ENCODE results near the gene TUBA4A.
A peak's percentile ranks its signal among the peaks of the same experiment; 100 is the strongest.

Gene TUBA4A

DNA sequence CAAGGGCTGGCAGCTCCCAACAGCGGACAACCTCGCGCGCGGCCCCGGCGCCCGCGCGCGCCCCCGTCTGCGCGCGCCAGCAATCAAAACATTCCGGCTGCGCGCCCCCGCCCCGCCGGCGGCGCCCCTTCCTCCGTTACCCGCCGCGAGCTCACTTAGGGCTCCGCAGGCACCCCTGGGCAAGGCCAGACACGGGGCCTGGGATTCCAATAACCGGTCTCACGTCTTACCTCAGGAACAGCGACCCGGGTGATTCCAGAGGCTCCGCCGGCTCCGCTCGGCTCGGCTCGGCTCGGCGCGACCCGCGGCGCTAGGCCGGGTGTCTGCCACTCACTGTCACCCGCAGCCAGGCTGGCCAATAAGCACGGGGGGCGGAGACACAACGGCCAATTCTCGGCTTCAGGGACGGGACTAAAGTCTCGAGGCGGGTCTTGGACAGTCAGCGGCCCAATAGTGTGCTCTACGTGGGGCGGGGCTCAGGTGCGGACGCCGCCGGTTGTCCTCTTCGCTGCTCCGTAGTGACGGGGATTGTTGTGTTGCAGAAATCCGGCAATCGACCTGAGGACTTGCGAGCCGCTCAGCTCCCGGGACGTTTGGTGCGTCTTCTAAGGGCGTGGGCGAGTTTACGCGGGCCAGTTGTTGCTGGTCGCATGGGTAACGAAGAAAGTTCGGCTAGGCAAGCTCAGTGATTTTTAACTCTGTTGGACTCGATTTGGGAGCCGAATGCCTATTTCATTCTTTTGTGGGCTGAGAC, 24.2 kb downstream of the TUBA4A start, which contains the start of the genes ANKZF1 and ATG9A:
Gene ANKZF1 (plus strand): TSS at position 502 of the 754 bp plus-strand sequence. CDS start 452 bp downstream, outside the sequence.
Gene ATG9A (minus strand): TSS at position 332 of the 754 bp plus-strand sequence. CDS start 1,612 bp downstream, outside the sequence.
- peak; percentile 98 for DNase-seq

DNA sequence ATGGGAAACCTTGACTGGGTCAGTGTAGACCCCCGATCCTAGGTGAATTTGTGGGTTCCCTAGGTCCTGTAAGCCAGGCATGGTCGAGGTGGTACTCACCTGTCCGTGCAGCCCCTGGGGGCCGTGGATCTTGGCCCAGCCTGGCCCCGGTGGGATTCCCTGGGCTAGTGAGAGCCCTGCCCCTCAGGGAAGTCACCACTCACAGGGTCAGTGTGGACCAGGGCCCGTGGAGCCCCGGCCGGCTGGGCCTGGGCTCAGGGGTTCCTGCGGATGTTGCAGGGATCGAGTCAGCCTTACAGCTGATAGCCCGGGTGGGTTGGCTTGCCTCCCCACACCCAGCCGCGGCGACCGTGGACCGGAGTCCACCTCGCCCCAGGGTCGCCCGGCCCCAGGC, 24.8 kb downstream of the TUBA4A start:
- no peak for DNase-seq

DNA sequence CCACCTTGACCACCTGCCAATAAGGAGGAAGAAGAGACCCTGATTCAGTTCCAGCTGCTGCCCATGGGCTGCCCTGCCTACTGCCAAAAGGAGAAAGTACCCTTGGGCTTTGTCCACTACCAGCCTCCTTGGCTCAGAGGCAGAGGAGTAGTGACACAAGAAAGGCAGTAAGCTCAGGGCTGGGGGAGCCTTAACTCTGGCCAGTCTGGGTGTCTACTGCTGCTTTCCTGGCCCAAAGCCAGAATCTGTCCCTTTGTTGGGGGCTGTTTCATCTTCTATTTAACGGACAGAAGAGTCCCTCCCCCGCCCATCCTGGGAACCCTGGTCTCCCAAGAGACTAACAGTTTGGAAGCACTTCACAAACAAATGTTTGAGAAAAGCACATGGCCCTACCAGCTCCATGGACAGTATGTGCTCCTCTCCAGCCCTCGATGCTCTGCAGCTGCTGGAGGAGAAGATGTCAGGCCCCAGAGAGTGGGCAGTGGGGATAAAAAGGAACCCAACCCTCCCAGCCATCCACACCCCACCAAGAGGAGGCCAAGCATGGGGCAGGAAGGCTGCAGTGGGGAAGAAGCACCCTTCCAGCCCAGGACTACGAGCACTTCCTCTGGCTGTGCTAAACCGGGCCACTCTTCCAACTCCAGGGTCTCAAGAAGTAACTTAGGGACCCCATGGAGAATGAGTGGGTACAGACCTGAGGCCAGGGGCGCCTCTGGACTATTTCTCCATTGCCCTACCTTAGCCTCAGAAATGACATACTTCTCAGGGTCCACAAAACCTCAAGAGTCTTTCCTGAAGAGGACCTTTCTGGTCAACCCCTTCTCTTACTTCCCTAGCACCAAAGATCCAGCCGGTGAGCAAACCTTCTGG, 25.4 kb downstream of the TUBA4A start:
- no peak for DNase-seq

DNA sequence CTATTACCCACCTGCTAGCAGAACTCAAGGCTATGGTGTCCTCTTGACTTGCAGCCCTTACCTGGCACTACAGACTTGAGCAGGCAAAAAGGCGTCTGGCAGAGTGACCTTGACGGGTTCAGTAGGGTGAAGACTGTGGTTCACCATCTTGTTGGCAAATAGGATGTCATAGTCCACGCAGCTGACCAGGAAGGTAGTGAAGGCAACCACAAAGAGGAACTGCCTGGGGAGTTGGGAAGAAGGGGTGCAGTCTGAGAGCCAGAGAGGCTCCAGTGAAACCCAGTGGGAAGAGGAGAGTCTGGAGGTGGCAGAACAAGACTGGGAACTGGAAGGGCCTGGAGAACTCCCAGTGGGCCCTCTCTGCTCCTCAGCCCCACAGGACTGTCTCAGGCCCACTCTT, 28.4 kb downstream of the TUBA4A start:
- DNase-seq = peak; percentile 19

DNA sequence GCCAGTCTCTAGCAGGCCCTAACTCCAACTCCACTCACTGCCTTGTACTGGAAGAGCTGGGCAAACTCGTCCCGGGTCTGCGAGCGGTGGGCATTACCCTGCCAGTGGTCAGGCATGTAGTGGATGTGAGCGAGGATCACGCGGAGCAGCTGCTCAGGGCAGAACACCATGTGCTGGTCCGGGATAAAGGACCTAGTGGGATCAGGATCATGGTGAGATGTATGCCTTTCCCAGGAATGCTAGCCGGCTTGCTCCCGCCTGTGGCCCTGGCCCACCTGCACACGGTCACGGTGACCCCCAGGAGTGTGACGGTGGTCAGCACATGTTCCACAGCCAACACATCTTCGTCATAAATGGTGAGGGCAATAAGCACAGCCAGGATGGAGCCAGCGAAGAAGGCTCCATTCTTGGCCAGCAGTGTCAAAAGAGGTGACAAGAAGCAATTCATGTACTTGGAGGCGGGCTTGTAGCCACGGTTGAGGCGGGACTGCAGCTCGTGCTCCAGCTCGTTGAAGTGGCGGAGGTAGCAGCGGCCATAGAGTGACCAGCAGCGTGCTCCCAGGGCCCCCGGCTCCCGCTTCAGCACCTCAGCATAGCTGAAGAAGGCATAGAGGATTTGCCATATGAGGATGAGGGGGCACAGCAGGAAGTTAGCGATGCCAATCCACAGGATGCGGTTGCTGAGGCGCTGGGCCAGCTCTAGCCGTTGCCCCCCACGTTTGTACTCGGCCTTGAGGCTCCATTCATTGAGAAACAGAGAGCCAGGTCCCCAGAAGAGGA, 29.7 kb downstream of the TUBA4A start:
- DNase-seq = no peak

DNA sequence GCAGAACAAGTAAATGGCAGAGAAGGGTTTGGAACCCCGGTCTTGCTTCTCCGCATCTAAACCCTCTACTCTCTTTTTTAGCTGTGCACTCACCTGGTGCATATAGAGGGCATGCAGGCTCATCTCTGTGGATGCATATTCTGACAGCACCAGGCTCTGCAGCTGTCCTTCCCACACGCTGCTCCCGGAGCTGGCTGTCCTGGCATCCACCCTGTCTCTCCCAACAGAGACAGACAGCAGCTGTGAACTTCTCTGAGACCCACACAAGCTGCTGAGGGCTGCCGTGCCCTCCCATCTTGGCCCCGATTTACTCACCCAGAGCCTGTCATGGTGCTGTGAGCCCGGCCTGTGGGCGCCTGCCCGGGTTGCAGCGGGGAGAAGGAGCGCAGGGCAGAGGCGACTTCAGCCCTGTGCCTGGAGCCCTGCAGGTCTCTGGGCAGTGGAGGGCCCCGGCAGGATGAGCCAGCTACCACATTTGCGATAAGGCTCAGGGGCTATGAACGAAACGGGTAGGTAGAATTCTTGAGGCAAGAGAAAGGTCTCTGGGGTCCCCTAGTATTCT, 31.7 kb downstream of the TUBA4A start:
- DNase-seq = no peak

DNA sequence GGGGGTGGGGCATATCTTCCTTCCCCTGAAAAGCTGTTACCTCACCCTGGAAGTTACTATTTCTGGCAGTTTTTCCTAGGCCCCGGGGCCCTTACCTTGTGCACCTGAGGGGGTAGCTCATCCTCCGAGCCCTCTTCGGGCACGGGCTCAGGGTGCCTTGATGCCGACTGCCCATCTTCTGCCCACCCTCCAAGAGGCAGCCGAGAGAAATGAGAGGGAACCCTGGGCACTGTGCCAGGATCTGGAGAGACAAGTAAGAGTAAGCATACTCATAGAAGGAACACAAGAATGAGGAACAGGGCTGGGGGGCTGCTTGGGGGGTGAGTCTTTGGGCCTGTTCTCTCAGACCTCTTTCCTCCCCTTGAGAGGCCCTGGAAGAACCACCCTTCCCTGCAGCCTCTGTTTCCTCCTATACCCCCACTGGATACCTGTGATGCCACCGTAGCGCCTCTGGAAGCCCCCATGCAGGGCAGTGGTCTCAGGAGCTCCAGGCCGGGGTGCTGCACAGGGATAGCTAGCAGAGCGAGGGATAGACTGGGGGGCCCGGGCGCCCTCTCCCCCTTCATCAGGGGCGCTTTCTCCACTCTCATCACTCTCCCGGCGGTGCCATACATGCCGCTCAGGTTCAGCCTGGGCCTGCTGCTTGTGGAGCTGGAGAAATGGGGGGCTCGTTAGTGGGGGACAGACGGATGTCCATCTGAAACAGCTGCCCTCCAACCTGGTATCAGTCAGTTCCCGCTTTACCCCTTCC, 32.9 kb downstream of the TUBA4A start:
- DNase-seq = no peak

DNA sequence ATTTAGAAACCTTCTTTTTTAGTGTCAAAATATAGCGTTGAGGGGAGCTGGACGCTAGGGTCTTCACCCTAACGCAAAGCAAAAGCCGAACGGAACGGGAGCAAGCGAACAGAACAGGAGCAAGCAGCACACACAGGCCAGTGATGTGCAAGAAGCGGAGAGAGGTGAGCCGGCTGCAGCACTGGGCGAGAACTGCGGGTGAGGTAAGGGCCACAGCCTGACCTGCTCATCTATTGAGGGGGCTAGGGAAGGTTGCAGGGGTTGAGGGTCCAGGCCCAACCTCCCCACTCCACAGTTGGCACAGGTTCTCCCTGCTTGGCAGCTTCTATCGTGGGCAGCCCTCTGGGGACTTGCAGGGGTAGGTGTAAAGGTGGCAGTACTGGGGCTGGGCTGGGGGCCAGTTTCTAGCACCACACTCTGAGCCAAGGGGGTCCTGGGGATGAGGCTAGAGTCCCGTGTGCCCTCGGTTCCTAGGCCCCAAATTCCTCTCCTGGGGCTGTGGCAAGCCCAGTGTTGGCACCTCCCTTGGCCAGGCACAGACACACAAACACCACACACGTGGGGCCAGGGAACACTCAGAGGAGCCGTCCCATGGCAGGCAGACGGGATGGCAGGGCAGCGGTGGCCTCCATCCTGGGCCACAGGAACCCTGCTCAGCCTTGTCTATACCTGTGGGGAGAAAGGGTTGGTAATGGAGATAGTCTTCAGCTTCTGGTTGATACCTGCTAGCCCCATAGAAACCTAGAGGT, 33.8 kb downstream of the TUBA4A start:
- no peak for DNase-seq

DNA sequence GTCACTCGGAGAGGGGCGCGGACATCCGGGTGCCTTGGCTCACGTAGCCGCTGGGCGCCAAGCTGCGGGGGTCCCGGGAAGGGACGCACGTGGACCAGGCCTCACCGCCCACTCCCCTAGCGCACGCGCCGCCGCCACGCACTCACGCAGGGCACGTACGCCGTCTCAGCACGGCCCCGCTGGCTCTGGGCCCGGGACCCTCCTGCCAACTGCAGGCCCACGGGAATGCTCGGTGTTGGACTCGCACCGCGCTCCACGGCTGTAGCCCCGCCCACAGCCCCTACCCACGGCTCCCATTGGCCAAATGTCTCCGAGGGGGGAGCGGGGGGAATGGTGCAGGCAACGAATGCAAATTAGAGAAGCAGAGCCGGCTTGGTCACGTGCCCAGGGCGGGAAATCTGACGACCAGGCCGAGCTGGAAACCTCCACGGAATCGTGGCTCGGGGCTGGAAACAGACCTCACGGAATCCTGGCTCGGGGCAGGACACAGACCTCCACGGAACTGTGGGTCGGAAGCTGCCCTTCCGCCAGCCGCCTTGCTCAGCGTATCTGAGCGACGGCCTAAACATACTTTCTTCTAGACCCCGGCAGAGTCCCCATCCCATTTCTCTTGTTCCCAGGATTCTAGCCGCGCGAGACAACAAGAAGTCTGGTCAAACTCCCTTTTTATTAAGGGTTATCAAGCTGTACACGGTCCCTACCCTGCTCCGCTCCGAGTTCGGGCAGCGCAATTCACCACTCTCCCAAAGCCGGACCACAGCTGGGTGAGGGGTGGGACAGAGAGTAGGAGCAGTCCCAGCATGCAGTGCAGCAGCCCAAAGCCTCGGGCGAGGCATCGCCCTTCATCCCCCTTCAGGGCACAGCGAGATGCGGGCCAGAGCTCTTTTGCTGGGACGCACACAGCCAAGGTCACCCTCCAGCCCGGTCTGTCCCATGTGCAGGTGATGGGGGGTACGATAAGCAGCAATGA, 34.7 kb downstream of the TUBA4A start, which contains the start of gene ABCB6:
Gene ABCB6 (minus strand): TSS at position 227 of the 970 bp plus-strand sequence. CDS start 285 bp downstream, outside the sequence.
- no peak for DNase-seq

DNA sequence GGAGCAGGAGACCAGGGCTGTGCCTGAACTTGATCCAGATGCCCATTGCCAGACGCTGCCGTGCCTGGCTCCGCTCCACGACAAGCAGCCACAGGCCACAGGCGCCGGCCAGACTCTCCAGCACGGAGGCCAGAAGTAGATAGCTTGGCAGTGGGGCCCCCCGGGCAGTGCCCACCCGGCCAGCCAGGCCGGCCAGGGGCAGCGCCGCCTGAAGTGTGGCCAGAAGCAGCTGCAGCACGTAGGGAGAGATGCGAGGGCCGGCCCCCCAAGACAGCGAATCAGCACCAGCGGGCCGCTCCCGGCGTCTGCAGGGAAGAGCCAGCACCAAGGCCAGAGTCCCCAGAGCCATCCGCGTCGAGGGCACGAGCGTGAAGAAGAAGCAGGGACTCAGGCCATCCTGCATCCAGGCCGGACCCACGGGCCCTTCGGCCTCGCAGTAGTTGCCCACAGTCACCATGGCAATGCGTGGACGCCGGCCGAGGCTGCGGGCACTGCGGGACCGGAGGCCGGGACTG, 35.4 kb downstream of the TUBA4A start:
- no peak for DNase-seq

DNA sequence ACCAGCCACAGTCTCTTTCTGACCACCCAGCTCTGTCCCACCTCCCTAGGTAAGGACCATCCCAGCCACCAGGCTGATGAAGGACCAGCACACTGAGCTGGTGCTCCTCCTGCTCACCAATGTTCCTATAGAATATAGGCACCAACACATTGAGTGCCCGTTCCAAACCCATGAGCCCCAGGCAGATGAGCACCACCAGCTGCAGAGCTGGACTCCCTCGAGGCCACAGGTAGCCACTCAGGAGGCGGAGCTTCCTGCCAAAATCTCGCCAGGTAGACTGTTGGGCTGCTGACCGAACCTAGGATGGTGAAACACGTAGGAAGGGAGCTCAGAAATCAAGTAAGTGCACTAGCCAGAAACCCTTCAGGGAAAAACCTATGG, 37.2 kb downstream of the TUBA4A start:
- DNase-seq = no peak

DNA sequence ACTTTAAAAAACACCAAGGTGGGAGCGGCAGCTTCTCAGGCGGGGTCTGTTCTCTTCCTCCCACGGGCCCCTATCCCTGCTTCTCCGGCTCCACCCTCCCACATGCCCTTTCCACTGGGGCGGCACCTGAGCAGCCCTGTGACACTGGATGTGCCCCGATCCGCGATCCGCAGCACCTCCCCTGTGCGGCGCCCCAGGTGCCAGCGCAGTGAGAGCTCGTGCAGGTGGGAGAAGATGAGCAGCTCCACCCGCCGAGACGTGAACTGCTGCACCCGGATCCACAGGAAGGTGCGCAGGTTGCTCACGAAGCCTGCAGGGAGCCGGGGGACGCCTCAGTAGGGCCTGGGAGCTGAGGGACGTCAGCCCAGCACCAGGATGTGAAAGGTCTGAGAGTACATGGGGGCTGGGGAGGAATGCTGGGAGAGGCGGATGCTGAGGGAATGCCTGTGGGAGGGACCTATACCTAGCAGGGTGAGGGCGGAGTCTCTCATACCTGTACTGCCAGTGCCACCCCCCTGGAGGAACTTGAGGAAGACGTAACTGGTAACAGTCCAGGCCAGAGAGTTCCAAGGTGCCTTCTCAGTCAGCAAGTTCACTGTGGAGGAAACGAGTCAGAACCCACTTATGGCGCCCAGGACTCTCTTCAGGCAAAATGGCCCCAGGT, 37.7 kb downstream of the TUBA4A start:
- DNase-seq = no peak

DNA sequence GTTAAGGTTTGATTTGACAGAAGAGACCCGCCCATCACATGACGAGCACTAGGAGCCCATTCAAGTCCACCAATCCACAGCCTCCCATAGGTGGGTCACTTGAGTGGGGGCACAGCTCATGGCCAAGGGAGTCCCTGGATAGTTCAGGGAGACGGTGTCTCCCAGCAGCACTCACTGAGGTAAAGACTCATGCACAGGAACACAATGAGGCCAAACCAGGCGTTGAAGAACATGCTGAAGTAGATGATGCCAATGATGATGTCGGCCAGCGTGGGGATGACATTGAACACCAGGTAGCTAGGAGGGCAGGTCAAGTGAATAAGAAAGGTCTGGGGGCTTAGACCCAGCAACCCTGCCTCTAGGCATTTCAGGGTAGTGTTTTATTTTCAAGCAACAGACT, 38.9 kb downstream of the TUBA4A start:
- DNase-seq = no peak

DNA sequence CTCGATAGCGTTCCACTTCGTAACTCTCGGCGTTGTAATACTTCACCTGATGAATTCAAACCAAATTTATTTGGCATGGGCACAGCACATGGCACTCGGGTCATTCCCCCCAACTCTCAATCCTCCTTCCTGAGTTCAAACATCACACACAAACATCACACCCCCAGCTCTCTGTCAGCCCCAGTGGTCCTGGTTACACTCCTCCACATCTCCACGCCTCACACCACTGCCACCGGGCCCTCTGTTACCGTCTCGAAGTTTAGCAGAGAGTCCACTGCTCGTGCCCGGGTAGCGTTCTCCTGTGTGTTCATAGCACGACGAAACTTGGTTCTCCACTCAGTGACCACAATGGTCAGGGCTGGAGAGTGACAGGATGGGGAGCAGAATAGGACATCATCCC, 39.6 kb downstream of the TUBA4A start:
- DNase-seq = no peak

DNA sequence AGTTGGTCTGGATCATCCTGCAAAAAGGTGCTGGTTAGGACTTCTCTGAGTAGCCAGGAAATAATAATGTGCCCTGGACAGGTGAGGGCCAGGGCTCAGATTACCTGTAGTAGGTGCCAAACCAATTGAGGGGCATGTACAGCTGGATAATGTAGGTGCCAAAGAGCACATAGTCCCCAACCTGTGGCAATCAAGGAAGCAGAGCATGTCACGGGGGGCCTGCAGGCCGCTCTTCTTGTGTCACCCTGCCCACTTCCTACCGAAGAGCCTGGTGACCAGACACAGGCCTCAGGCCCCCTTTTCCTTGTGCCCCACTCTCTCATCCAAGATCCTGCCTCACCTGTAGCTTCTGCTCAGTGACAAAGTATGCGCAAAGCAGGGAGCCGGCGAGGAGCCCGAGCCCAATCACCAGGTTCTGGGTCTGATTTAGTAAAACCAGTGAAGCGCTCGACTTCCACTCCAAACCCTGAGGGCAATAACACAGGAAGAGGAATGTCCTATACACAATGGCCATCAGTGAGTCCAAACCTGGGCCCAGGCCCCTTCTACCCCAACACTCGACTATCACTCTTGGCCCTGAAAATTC, 40.1 kb downstream of the TUBA4A start:
- no peak for DNase-seq

DNA sequence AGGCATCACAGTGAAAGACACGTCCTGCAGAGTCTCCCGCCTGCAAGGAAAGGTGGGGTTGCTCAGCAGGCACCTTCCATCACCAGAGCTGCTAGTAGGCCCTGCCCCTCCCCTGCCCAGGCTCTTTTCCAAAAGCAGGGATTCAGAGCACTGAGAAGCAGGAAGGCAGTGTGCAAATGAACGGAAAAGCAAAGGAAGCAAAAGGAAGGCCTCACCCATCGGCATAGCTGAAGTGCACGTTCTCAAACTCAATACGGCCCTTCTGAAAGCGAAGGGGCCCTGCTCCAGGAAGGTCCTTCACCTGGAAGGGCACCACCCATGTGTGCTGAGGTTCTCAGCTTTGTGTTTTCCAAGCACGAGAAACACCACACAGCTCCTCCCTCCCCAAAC, 40.7 kb downstream of the TUBA4A start:
- no peak for DNase-seq

DNA sequence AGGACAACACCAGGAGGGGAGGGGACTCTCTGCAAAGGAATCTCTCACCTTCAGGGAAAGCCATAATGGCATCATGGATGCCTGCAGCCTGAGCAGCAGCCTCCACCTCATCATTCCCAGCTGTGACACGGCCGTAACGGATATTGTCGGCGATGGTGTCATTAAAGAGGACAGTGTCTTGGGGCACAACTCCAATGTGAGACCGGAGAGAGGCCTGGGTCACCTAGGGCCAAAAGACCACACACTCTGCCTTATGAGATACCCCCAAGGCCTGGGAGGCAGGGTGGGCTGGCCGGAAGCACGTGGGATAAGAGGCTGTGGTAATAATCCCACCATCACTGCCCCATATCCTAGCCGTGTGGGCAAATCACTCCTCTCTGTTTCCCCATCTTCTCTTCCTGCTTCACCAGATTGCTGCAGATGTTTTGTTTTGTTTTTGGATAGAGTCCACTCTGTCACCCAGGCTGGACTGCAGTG, 42.8 kb downstream of the TUBA4A start:
- no peak for DNase-seq

DNA sequence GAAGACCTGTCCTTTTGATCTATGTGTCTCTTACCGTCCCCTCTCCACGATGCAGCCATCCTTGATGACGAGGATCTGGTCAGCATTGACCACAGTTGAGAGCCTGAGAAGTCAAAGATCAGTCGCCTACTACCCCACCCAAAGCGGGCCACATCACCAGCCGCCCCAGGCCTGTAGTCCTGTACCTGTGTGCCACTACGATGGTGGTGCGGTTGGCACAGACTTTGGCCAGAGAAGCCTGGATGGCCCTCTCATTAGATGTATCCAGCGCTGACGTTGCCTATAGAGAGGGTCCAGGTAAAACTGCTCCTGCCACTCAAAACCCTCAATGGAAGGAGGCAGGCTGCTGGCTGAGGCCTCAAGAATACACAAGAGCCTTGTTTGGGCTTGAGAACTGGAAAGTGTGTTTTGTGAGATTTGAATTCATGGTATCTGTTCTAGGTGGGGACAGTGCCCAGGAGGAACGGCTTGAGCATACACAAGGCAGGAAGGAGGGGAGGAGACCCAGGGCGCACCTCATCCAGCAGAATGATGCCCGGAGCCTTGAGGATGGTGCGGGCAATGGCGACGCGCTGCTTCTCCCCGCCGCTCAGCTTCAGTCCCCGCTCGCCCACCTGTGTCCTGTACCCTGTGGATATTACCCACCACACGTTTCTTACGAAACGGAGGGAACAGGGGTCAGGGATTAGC, 43.4 kb downstream of the TUBA4A start:
- no peak for DNase-seq

Data from GDM1 (cell line).